Esophagus squamous epithelium (tissue), 4 donors: ENCODE measurements around the gene SCN4B.

ENCODE experiments used
- POLR2A ChIP-seq, 4 donors: fragments of 450-650 bp; IDR thresholded peaks; one replicate each; pipeline ENCODE4 v1.6.1; 2017; ENCODE audit warnings: antibody characterized with exemption in 4 of 4, mild to moderate bottlenecking in 4 of 4, moderate library complexity in 3 of 4
- TF ChIP-seq, protein P1 (sequence below), 6 experiments: fragments of 450-650 bp in 4 of 6; fragments of 200-600 bp in 2 of 6; sonication (generic) in 2 of 6; IDR thresholded peaks; one replicate each; pipeline ENCODE4 v1.5.1; 2016 to 2019; ENCODE audit warnings: antibody characterized with exemption in 6 of 6, mild to moderate bottlenecking in 4 of 6, moderate library complexity in 4 of 6

DNA sequence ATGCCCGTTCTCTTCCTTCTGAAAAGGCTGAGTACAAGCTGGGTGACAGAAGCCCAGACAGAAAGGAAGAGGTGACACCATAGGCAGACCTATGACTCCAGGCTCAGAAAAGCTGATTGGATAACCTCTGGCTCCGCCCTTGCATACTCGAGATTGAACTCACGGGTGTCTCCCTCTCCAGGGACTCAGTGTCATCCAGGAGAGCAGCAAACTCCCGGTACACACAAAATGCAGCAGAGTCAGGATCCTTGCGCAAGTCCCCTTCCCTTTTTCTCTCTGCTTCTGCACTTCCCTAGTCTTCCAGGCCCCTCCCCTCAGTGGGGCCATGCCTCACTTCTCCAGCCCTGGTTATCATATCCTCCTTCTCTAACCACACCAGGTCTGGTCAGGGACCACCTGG, 9.8 kb downstream of the SCN4B start:
- TF ChIP-seq, protein P1, sequence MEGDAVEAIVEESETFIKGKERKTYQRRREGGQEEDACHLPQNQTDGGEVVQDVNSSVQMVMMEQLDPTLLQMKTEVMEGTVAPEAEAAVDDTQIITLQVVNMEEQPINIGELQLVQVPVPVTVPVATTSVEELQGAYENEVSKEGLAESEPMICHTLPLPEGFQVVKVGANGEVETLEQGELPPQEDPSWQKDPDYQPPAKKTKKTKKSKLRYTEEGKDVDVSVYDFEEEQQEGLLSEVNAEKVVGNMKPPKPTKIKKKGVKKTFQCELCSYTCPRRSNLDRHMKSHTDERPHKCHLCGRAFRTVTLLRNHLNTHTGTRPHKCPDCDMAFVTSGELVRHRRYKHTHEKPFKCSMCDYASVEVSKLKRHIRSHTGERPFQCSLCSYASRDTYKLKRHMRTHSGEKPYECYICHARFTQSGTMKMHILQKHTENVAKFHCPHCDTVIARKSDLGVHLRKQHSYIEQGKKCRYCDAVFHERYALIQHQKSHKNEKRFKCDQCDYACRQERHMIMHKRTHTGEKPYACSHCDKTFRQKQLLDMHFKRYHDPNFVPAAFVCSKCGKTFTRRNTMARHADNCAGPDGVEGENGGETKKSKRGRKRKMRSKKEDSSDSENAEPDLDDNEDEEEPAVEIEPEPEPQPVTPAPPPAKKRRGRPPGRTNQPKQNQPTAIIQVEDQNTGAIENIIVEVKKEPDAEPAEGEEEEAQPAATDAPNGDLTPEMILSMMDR (IDR thresholded peaks at IDR 0.05) = no peak
- TF ChIP-seq POLR2A (IDR thresholded peaks at IDR 0.05) = no peak
